Upper lobe of left lung (tissue), 4 donors: ENCODE measurements around the gene GNG2.

Experiments used
- EP300 ChIP-seq, 4 donors: sonication (generic); formaldehyde crosslinking; IDR thresholded peaks; one replicate each; pipeline ENCODE4 v1.5.1; 2017; ENCODE audit warnings: antibody characterized with exemption in 4 of 4, control low read depth in 2 of 4
- POLR2A ChIP-seq, 4 donors: fragments of 450-650 bp; IDR thresholded peaks; one replicate each; pipeline ENCODE4 v1.5.1; 2016 to 2017; ENCODE audit warnings: antibody characterized with exemption in 4 of 4, mild to moderate bottlenecking in 2 of 4
- POLR2AphosphoS5 ChIP-seq, 2 donors: sonication (generic); formaldehyde crosslinking; IDR thresholded peaks; one replicate each; pipeline ENCODE4 v1.5.1; 2017; ENCODE audit warnings: antibody characterized with exemption in 2 of 2
- TF ChIP-seq, protein P1 (sequence below), 6 experiments: fragments of 450-650 bp in 4 of 6; fragments of 200-600 bp in 2 of 6; sonication (generic) in 2 of 6; IDR thresholded peaks; one replicate each; pipeline ENCODE4 v1.5.1; 2016 to 2019; ENCODE audit warnings: antibody characterized with exemption in 6 of 6

DNA sequence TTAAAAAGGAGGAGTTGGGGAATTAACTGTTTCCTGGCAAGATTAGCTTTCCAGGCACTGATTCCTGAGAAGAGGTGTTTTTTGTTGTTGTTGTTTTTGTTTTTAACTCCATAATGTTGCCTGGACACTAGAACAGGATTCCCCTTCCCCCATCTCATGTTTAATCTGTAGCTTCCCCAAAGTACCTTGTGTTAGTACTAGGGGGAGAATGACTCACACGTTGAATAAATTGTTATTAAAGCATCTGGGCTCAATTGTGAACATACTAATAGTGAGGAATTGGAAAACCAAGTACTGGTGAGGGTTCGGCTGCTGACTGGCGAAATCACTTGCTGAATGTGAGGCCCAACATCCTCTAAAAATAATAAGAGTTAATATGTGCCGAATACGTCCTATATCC, 1.3 kb upstream of the GNG2 start:
- TF ChIP-seq, protein P1, sequence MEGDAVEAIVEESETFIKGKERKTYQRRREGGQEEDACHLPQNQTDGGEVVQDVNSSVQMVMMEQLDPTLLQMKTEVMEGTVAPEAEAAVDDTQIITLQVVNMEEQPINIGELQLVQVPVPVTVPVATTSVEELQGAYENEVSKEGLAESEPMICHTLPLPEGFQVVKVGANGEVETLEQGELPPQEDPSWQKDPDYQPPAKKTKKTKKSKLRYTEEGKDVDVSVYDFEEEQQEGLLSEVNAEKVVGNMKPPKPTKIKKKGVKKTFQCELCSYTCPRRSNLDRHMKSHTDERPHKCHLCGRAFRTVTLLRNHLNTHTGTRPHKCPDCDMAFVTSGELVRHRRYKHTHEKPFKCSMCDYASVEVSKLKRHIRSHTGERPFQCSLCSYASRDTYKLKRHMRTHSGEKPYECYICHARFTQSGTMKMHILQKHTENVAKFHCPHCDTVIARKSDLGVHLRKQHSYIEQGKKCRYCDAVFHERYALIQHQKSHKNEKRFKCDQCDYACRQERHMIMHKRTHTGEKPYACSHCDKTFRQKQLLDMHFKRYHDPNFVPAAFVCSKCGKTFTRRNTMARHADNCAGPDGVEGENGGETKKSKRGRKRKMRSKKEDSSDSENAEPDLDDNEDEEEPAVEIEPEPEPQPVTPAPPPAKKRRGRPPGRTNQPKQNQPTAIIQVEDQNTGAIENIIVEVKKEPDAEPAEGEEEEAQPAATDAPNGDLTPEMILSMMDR (IDR thresholded peaks at IDR 0.05) = no peak
- TF ChIP-seq POLR2AphosphoS5 (IDR thresholded peaks at IDR 0.05) (no peak), EP300 (IDR thresholded peaks at IDR 0.05) (no peak), POLR2A (IDR thresholded peaks at IDR 0.05) (no peak)
